Uterine smooth muscle cell (primary cell): Measurements from ENCODE around the gene ACBD7. TPM values are rescaled to one million over a fixed set of nuclear protein-coding genes. Genes with fewer than 3 reads are reported as not detected.

Experiments
- total RNA-seq: library from RNA; depleted of rRNA; stranded (reverse); fragments of >200 nt; gene quantifications from 2 replicates; pipeline ENCODE4 v1.2.3, GENCODE V29; 2014

ACBD7 gene
- total RNA-seq, result 2.9 and 4.5 TPM in 2 replicates

DNA sequence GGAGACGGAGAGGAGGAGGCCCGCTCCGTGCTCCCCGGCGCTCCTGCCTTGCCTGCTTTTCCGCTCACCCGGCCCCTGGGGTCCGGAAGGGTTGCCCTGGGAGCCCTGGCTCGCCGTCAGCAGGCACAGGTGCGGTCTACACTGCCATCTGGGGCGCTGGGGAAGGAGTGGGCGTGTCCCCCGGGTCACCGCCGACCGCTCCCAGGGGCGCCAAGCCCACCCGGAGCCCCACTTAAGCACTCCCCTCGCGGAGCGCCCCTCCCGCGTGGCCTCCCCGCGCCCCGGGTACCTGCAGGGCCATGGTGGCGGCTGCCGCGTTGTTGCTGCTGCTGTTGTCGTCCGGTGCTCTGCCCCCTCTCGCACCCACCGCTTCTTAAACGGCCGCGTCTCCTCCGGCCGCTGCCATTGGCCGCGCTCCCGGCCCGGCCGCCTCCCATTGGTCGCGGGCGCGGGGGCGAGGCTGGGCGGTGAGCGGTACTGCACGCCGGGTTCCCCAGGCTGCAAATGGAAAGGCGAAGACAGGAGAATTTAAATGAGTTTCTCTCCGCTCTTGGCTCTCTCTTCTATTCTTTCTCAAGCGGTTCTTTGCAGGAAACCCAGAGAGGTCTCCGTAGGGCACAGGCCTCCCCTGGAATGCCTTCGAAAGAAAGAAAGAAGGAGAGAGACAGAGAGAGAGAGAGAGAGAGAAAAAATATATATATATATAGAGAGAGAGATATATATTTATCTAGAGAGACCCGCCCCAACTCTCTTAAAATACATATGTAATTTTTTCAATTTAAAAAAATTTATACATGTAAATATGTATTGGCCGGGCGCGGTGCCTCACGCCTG, at the start of gene ACBD7:
Gene ACBD7 (minus strand): TSS at position 349 of the 834 bp plus-strand sequence. CDS start 48 bp downstream, at position 301.

DNA sequence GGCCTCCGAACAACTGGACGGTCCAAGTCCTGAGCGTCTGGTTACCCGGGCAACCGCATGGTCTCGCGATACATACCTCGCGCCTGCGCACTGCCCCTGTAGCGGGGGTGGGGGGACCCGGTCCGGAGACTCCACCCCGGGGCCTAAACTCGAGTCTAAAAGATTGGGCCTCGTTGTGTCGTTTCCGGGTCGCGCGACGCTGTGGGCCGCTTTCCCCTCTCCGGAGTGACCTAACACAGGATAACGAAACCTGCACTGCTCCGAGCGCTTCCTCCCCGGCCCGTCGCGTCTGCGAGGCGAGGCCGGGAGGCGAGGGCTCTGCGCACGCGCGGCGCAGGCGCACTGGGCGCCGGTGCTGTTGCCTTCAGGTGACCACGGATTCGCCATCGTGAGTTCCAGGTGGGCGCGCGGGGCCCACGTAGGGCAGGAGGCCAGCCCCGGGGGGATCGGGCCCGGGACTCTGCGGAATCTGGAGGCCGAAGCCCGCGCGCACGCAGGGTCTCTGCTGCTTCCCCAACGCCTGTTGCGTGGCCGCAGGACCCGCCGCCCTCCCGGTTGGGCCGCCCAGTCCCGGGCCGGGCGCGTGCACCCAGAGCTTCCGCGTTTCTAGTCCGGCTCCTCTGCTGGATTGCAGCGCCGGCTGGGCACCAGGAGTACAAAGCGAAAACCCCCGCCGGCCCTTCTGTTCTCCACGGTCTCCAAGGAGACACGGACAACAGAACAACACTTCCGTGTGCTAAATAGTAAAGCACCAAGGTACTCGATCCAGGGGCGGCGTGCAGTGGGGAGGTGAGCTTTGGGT, 8.6 kb upstream of the ACBD7 start, which contains the start of gene RPP38:
Gene RPP38 (plus strand): TSS at position 345 of the 802 bp plus-strand sequence. CDS start 5,960 bp downstream, outside the sequence.

DNA sequence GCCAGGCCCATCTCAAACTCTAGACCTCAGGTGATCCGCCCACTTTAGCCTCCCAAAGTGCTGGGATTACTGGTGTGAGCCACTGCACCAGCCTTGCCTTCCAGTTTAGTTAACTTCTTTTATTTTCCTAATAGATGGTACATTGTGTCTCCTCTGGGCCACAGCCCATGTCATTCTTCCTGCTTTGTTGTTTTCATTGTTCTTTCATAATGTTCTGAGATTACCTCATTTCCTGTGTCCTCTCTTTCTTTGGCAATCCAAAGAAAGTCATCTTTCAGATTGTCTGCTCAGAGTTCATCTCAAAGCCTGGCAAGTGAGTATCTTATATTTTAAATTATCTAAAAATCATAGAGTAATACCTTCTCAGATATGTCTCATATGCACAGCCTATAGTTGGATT, 44.9 kb downstream of the ACBD7 start, which contains the start of gene OLAH:
Gene OLAH (plus strand): TSS at position 270 of the 400 bp plus-strand sequence. CDS start 3,346 bp downstream, outside the sequence.

Other genes with a start within 250 kb of the ACBD7 start
- 15.6 and 29.1 TPM in 2 replicates for gene SUV39H2, start 209.9 kb downstream of the ACBD7 start, total RNA-seq
- gene DCLRE1C, start 134.7 kb downstream of the ACBD7 start, total RNA-seq, result 13.1 and 18.5 TPM in 2 replicates
- not detected in 2 replicates for gene MEIG1, start 129.4 kb downstream of the ACBD7 start, total RNA-seq
- gene OLAH, start 44.8 kb downstream of the ACBD7 start, total RNA-seq, result 0.25 TPM in 1 of 2 replicates, not detected in the other
- 15.0 and 15.7 TPM in 2 replicates for gene RPP38, start 8.6 kb upstream of the ACBD7 start, total RNA-seq
- gene NMT2, start 79.9 kb upstream of the ACBD7 start, total RNA-seq, result 35.2 and 39.0 TPM in 2 replicates